ENCODE measurements around the gene DSCAM.

DNA sequence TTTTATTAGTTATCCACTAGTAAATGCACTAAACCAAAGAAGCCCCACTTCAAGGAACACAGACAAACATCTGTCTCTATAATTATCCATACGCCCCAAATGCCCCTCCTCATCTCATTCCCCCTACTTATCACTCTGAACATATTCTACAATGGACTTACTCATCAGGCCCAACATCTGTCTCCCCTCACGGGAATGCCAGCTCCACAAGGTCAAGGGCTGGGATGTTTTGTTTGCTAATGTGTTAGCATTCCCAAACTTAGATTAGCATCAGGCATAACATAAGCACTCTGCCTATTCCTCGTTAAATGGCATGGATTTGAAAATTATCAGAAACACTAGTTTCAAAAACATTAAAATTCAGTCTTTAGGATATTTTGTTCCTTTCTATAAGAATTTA is 279.5 kb downstream of the DSCAM start:
- TF ChIP-seq, protein P1, sequence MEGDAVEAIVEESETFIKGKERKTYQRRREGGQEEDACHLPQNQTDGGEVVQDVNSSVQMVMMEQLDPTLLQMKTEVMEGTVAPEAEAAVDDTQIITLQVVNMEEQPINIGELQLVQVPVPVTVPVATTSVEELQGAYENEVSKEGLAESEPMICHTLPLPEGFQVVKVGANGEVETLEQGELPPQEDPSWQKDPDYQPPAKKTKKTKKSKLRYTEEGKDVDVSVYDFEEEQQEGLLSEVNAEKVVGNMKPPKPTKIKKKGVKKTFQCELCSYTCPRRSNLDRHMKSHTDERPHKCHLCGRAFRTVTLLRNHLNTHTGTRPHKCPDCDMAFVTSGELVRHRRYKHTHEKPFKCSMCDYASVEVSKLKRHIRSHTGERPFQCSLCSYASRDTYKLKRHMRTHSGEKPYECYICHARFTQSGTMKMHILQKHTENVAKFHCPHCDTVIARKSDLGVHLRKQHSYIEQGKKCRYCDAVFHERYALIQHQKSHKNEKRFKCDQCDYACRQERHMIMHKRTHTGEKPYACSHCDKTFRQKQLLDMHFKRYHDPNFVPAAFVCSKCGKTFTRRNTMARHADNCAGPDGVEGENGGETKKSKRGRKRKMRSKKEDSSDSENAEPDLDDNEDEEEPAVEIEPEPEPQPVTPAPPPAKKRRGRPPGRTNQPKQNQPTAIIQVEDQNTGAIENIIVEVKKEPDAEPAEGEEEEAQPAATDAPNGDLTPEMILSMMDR (IDR thresholded peaks at IDR 0.05) = no peak
- TF ChIP-seq POLR2A (IDR thresholded peaks at IDR 0.05) = no peak
